Adipocyte (in vitro differentiated cells): ENCODE results near the gene DOK7.

Source experiments
- DNase-seq: peaks from one replicate; pipeline ENCODE4 v3.0.0-alpha.2; 2015; ENCODE audit warnings: low read depth
- H3K27me3 ChIP-seq: replicated peaks from 2 replicates; pipeline ENCODE4 v1.7.0; 2013; ENCODE audit warnings: mild to moderate bottlenecking, low read length, moderate library complexity; ENCODE audit not compliant: control insufficient read depth, insufficient read depth
- H3K36me3 ChIP-seq: 2 replicates; pipeline ENCODE4 v1.7.0; 2013; ENCODE audit warnings: low read length, mild to moderate bottlenecking, moderate library complexity; ENCODE audit not compliant: control insufficient read depth, insufficient read depth, severe bottlenecking
- H3K4me1 ChIP-seq: 2 replicates; pipeline ENCODE4 v1.7.0; 2013; ENCODE audit warnings: mild to moderate bottlenecking, low read length, moderate library complexity; ENCODE audit not compliant: control insufficient read depth, insufficient read depth
- H3K4me3 ChIP-seq: 2 replicates; pipeline ENCODE4 v1.7.0; 2013; ENCODE audit warnings: mild to moderate bottlenecking, low read length, moderate library complexity
- H3K9ac ChIP-seq: 2 replicates; pipeline ENCODE4 v1.7.0; 2013; ENCODE audit warnings: mild to moderate bottlenecking, low read length, moderate library complexity
- H3K9me3 ChIP-seq: 2 replicates; pipeline ENCODE4 v1.7.0; 2013; ENCODE audit warnings: mild to moderate bottlenecking, low read length, moderate library complexity; ENCODE audit not compliant: control insufficient read depth

The DOK7 gene

GRCh38 chr4:3518941-3519340 lies 55.8 kb downstream of the DOK7 start:
- no peak overlapping the region for H3K9ac ChIP-seq
- no peak overlapping the region for H3K4me3 ChIP-seq
- no peak for DNase-seq
- no peaks in the 10 kb centered on the region for H3K9me3 ChIP-seq
- peaks cover 78% of the 10 kb centered on the region for H3K36me3 ChIP-seq
- no peaks in the 10 kb centered on the region for H3K4me1 ChIP-seq
- H3K27me3 ChIP-seq: no peaks in the 10 kb centered on the region

GRCh38 chr4:3519468-3520264 lies 56.6 kb downstream of the DOK7 start:
- no peaks in the 10 kb centered on the region for H3K27me3 ChIP-seq
- H3K9ac ChIP-seq: no peak overlapping the region
- no peak overlapping the region for H3K4me3 ChIP-seq
- peaks cover 78% of the 10 kb centered on the region for H3K36me3 ChIP-seq
- H3K9me3 ChIP-seq: no peaks in the 10 kb centered on the region
- H3K4me1 ChIP-seq: no peaks in the 10 kb centered on the region
- no peak for DNase-seq

DNA sequence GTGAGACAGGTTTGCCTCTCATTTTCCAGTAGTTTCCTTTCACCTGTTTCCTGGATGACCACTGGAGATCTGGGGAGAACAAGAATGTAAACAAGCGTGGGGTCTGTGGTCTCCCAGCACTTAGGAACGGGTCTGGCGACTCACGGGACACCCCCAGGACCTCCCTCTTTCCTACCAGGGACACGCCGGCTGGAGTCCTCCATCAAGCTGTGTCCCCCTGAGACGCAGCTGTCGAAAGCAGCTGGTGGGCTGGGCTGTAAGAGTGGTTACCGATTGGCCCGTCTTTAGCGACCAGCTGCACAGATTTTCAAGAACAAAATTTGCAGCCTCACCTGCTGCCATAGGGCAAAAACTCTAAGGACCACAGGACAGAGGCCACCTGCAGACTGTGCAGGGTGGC lies 57.2 kb downstream of the DOK7 start:
- DNase-seq: no peak
- Histone ChIP-seq H3K9me3 (no peaks in the 10 kb centered on the region), H3K4me3 (no peak overlapping the region), H3K27me3 (no peaks in the 10 kb centered on the region), H3K36me3 (peaks cover 81% of the 10 kb centered on the region), H3K4me1 (no peaks in the 10 kb centered on the region), H3K9ac (no peak overlapping the region)

- Histone ChIP-seq H3K4me3 (no peak overlapping the region), H3K27me3 (no peaks in the 10 kb centered on the region), H3K4me1 (no peaks in the 10 kb centered on the region), H3K9me3 (no peaks in the 10 kb centered on the region), H3K36me3 (peaks cover 76% of the 10 kb centered on the region), H3K9ac (no peak overlapping the region)
- DNase-seq: no peak
These were observed 57.9 kb downstream of the DOK7 start for GRCh38 chr4:3520796-3521600.

GRCh38 chr4:3521621-3522325 lies 58.7 kb downstream of the DOK7 start:
- no peaks in the 10 kb centered on the region for H3K9me3 ChIP-seq
- H3K4me3 ChIP-seq: no peak overlapping the region
- H3K36me3 ChIP-seq: peaks cover 68% of the 10 kb centered on the region
- DNase-seq: no peak
- no peaks in the 10 kb centered on the region for H3K4me1 ChIP-seq
- H3K9ac ChIP-seq: no peak overlapping the region
- H3K27me3 ChIP-seq: no peaks in the 10 kb centered on the region

DNA sequence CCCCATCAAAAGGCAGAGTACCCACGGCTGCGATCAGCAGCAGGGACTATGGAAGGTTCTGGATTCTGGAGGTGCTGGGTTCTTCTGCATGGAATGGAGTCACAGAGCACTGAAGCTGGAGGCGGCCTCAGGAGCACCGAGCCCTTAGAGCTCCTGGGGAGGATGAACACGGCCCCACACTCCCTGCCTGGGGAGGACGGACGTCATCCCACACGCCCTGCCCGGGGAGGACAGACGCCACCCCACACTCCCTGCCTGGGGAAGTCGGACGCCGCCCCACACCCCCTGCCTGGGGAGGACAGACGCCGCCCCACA lies 59.2 kb downstream of the DOK7 start:
- H3K4me3 ChIP-seq: no peak overlapping the region
- H3K9ac ChIP-seq: no peak overlapping the region
- peaks cover 63% of the 10 kb centered on the region for H3K36me3 ChIP-seq
- H3K27me3 ChIP-seq: no peaks in the 10 kb centered on the region
- no peaks in the 10 kb centered on the region for H3K4me1 ChIP-seq
- DNase-seq: no peak
- H3K9me3 ChIP-seq: no peaks in the 10 kb centered on the region

- H3K4me1 ChIP-seq: no peaks in the 10 kb centered on the region
- H3K9me3 ChIP-seq: no peaks in the 10 kb centered on the region
- no peak for DNase-seq
- no peak overlapping the region for H3K4me3 ChIP-seq
- H3K9ac ChIP-seq: no peak overlapping the region
- peaks cover 60% of the 10 kb centered on the region for H3K36me3 ChIP-seq
- no peaks in the 10 kb centered on the region for H3K27me3 ChIP-seq
These were observed 59.5 kb downstream of the DOK7 start for GRCh38 chr4:3522651-3523050.

GRCh38 chr4:3523146-3523627 lies 60.1 kb downstream of the DOK7 start:
- peaks cover 54% of the 10 kb centered on the region for H3K36me3 ChIP-seq
- no peak for DNase-seq
- H3K9me3 ChIP-seq: no peaks in the 10 kb centered on the region
- no peak overlapping the region for H3K4me3 ChIP-seq
- no peak overlapping the region for H3K9ac ChIP-seq
- H3K27me3 ChIP-seq: no peaks in the 10 kb centered on the region
- H3K4me1 ChIP-seq: no peaks in the 10 kb centered on the region

GRCh38 chr4:3523628-3524221 lies 60.6 kb downstream of the DOK7 start:
- Histone ChIP-seq H3K27me3 (no peaks in the 10 kb centered on the region), H3K4me1 (no peaks in the 10 kb centered on the region), H3K4me3 (no peak overlapping the region), H3K9me3 (no peaks in the 10 kb centered on the region), H3K9ac (no peak overlapping the region), H3K36me3 (peaks cover 51% of the 10 kb centered on the region)
- DNase-seq: no peak

GRCh38 chr4:3524349-3524748 lies 61.2 kb downstream of the DOK7 start:
- no peak overlapping the region for H3K4me3 ChIP-seq
- peaks cover 3% of the 10 kb centered on the region for H3K4me1 ChIP-seq
- H3K9ac ChIP-seq: no peak overlapping the region
- no peak for DNase-seq
- H3K36me3 ChIP-seq: peaks cover 44% of the 10 kb centered on the region
- H3K9me3 ChIP-seq: no peaks in the 10 kb centered on the region
- no peaks in the 10 kb centered on the region for H3K27me3 ChIP-seq

DNA sequence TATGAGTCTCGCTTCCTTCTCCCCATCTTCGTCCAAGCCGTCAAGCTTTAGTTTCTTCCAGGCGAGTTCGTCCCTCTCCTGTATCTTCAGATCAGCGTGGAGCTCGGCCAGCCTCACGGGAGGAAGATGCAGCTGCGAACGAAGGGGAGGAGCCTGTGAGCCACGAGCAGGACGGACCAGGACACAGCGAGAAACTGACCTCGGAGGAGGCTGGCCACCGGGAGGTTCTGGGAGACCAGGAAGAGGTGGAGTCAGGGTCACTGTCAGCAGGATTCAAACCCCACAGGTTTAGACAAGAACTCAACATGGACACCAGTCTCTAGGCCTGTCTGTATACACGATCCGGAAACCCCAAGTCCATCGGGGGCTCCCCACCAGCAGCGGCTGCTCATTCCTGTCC lies 61.8 kb downstream of the DOK7 start:
- Histone ChIP-seq H3K9ac (no peak overlapping the region), H3K36me3 (peaks cover 39% of the 10 kb centered on the region), H3K4me3 (no peak overlapping the region), H3K9me3 (no peaks in the 10 kb centered on the region), H3K27me3 (no peaks in the 10 kb centered on the region), H3K4me1 (peaks cover 8% of the 10 kb centered on the region)
- DNase-seq: no peak
